Measurements from ENCODE around the gene COL1A1. TPM values are rescaled to one million over a fixed set of nuclear protein-coding genes. Genes with fewer than 3 reads are reported as not detected.

COL1A1 gene
- polyA plus RNA-seq, 1 of the 3 experiments (the other 2 are of a cell fraction) = 1,461 TPM

- no peak overlapping the region for H3K27ac ChIP-seq (ENCODE audit: low read depth in 2 of 2, low read length in 1 of 2)
- H4K20me1 ChIP-seq (ENCODE audit: insufficient read depth) = no peaks in the 10 kb centered on the region
- no peak overlapping the region for H3K9ac ChIP-seq
- H3F3A ChIP-seq (replicated peaks; ENCODE audit: insufficient read depth) = no peaks in the 10 kb centered on the region
- WGBS (ENCODE audit: low lambda C conversion rate) = 94% methylated on average over 3 of the region's 3 CpGs
- no peaks in the 10 kb centered on the region for H3K36me3 ChIP-seq (replicated peaks in 1 of 2; ENCODE audit: control insufficient read depth in 1 of 2, insufficient read depth in 2 of 2, low read length in 1 of 2)
- H2AFZ ChIP-seq (ENCODE audit: low read depth) = no peak overlapping the region
- DNase-seq = no peak
- H3K27me3 ChIP-seq (ENCODE audit: insufficient read depth) = no peaks in the 10 kb centered on the region
- TF ChIP-seq EZH2phosphoT487 (IDR thresholded peaks at IDR 0.05; ENCODE audit: borderline replicate concordance, low read depth) (no peak), REST (IDR thresholded peaks at IDR 0.05; ENCODE audit: low read depth, low read length) (no peak), TEAD4 (IDR thresholded peaks at IDR 0.05; ENCODE audit: borderline replicate concordance, insufficient read depth) (no peak), JUND (IDR thresholded peaks at IDR 0.05) (no peak), SIN3A (IDR thresholded peaks at IDR 0.05; ENCODE audit: borderline replicate concordance, low read depth, low read length) (no peak)
- TF ChIP-seq, protein P1, sequence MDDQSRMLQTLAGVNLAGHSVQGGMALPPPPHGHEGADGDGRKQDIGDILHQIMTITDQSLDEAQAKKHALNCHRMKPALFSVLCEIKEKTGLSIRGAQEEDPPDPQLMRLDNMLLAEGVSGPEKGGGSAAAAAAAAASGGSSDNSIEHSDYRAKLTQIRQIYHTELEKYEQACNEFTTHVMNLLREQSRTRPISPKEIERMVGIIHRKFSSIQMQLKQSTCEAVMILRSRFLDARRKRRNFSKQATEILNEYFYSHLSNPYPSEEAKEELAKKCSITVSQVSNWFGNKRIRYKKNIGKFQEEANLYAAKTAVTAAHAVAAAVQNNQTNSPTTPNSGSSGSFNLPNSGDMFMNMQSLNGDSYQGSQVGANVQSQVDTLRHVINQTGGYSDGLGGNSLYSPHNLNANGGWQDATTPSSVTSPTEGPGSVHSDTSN (IDR thresholded peaks at IDR 0.05) = no peak
- no peaks in the 10 kb centered on the region for H3K9me3 ChIP-seq
- POLR2A ChIA-PET = interaction anchor here (0.6 to 1.1 kb wide), 2 partner anchors 12 to 14 kb away, joined by 3 to 4 read pairs; no protein-coding TSS in a partner anchor
- no peak overlapping the region for H3K4me2 ChIP-seq
- H3K9me2 ChIP-seq = no peaks in the 10 kb centered on the region
- H3K4me3 ChIP-seq (ENCODE audit: low read depth in 2 of 2, low read length in 1 of 2) = no peak overlapping the region
- H3K79me2 ChIP-seq (ENCODE audit: insufficient read depth) = no peaks in the 10 kb centered on the region
- H3K4me1 ChIP-seq (ENCODE audit: control insufficient read depth in 1 of 2, insufficient read depth in 2 of 2, low read depth in 1 of 2, low read length in 1 of 2) = peaks cover 3 to 16% of the 10 kb centered on the region in 2 experiments; a peak in 1 of 4 replicates
- CTCF ChIA-PET = interaction anchor here (0.8 to 17.0 kb wide), 19 partner anchors 8 to 133 kb away, joined by 3 to 517 read pairs (median 5); partner anchors contain the start of genes COL1A1, PDK2, PPP1R9B and TMEM92
Measured at GRCh38 chr17:50165466-50165865, 36.0 kb downstream of the COL1A1 start.

- no peaks in the 10 kb centered on the region for H3K27me3 ChIP-seq (ENCODE audit: insufficient read depth)
- CTCF ChIA-PET = interaction anchor here (0.8 to 17.0 kb wide), 18 partner anchors 9 to 133 kb away, joined by 3 to 517 read pairs (median 6); partner anchors contain the start of genes COL1A1, PDK2, PPP1R9B and TMEM92
- WGBS (ENCODE audit: low lambda C conversion rate) = 83% methylated on average over 8 of the region's 9 CpGs
Measured at GRCh38 chr17:50165066-50165465, 36.4 kb downstream of the COL1A1 start.

More at GRCh38 chr17:50165066-50165465, 36.4 kb downstream of the COL1A1 start:
- Histone ChIP-seq H3K4me3 (ENCODE audit: low read depth in 2 of 2, low read length in 1 of 2) (no peak overlapping the region), H3F3A (replicated peaks; ENCODE audit: insufficient read depth) (peaks cover under 1% of the 10 kb centered on the region), H4K20me1 (ENCODE audit: insufficient read depth) (no peaks in the 10 kb centered on the region), H3K4me2 (no peak overlapping the region), H2AFZ (ENCODE audit: low read depth) (no peak overlapping the region), H3K9me2 (no peaks in the 10 kb centered on the region), H3K4me1 (ENCODE audit: control insufficient read depth in 1 of 2, insufficient read depth in 2 of 2, low read depth in 1 of 2, low read length in 1 of 2) (peaks cover 3 to 16% of the 10 kb centered on the region in 2 experiments; a peak in 1 of 4 replicates), H3K79me2 (ENCODE audit: insufficient read depth) (no peaks in the 10 kb centered on the region), H3K9ac (no peak overlapping the region), H3K9me3 (no peaks in the 10 kb centered on the region), H3K36me3 (replicated peaks in 1 of 2; ENCODE audit: control insufficient read depth in 1 of 2, insufficient read depth in 2 of 2, low read length in 1 of 2) (no peaks in the 10 kb centered on the region), H3K27ac (ENCODE audit: low read depth in 2 of 2, low read length in 1 of 2) (no peak overlapping the region)
- POLR2A ChIA-PET = no interaction called here
- no peak for DNase-seq
- TF ChIP-seq RAD21 (IDR thresholded peaks at IDR 0.05; ENCODE audit: low read length) (no peak), RXRA (IDR thresholded peaks at IDR 0.05; ENCODE audit: borderline replicate concordance, low read depth) (no peak), MAX (IDR thresholded peaks at IDR 0.05; ENCODE audit: low read depth) (no peak), FOXM1 (IDR thresholded peaks at IDR 0.05; ENCODE audit: low read depth) (no peak), USF2 (IDR thresholded peaks at IDR 0.05; ENCODE audit: borderline replicate concordance, low read depth, low read length) (no peak), GATA2 (CRISPR knock-in tag; IDR thresholded peaks at IDR 0.05) (no peak), RCOR1 (IDR thresholded peaks at IDR 0.05; ENCODE audit: low read length) (no peak), NRF1 (IDR thresholded peaks at IDR 0.05; ENCODE audit: low read depth, low read length) (no peak), FOXJ3 (CRISPR knock-in tag; IDR thresholded peaks at IDR 0.05) (no peak), TEAD4 (IDR thresholded peaks at IDR 0.05; ENCODE audit: borderline replicate concordance, insufficient read depth) (no peak), MEF2A (IDR thresholded peaks at IDR 0.05; ENCODE audit: borderline replicate concordance, low read depth) (no peak), SMC3 (IDR thresholded peaks at IDR 0.05; ENCODE audit: low read depth, low read length) (no peak), YY1 (IDR thresholded peaks at IDR 0.05; ENCODE audit: low read depth) (no peak), TAF1 (IDR thresholded peaks at IDR 0.05; ENCODE audit: borderline replicate concordance, low read depth, low read length) (no peak), NFIC (IDR thresholded peaks at IDR 0.05; ENCODE audit: borderline replicate concordance) (no peak)
